T-helper 17 cell (primary cell): Measurements from ENCODE around the gene RBL1. TPM values are rescaled to one million over a fixed set of nuclear protein-coding genes. Genes with fewer than 3 reads are reported as not detected.
"Not testable (repeated sequence)": the region's sequence is repeated elsewhere in the genome, so short reads cannot be mapped to it uniquely, and the experiment has no call there.

Experiments used
- ATAC-seq: fragments of 150-1000 bp; cut with Tn5 transposase; 2 replicates; pipeline ENCODE4 v1.10.0; 2021; ENCODE audit warnings: mild to moderate bottlenecking, moderate library complexity
- DNase-seq, 3 donors: peaks; one replicate each; pipeline versions ENCODE4 v3.0.0 to v3.0.0-alpha.2; 2020 to 2021
- H3K9me3 ChIP-seq: one replicate; pipeline ENCODE4 v1.7.0; 2013; ENCODE audit warnings: low read length, mild to moderate bottlenecking; ENCODE audit not compliant: control insufficient read depth, poor library complexity, severe bottlenecking
- H3K27ac Mint-ChIP-seq: one replicate; pipeline ENCODE4 v1.8.0; 2022; ENCODE audit warnings: mild to moderate bottlenecking, moderate library complexity, mixed read lengths
- H3K27me3 Mint-ChIP-seq: one replicate; pipeline ENCODE4 v1.8.0; 2022; ENCODE audit warnings: mixed read lengths
- H3K36me3 Mint-ChIP-seq: one replicate; pipeline ENCODE4 v1.8.0; 2022; ENCODE audit warnings: low read depth, mixed read lengths
- H3K4me1 Mint-ChIP-seq: one replicate; pipeline ENCODE4 v1.8.0; 2022; ENCODE audit warnings: mild to moderate bottlenecking, mixed read lengths
- H3K4me3 Mint-ChIP-seq: one replicate; pipeline ENCODE4 v1.8.0; 2022; ENCODE audit warnings: mild to moderate bottlenecking, moderate library complexity, mixed read lengths
- total RNA-seq, 4 donors: library from RNA in 2 of 4; stranded (reverse) in 2 of 4; gene quantifications; one replicate each; pipeline ENCODE4 v1.2.3 and lab custom pipeline; 2022 to 2026

The RBL1 gene
- total RNA-seq, 2 donors from 2014 or later, result 27.1 to 27.3 TPM

DNA sequence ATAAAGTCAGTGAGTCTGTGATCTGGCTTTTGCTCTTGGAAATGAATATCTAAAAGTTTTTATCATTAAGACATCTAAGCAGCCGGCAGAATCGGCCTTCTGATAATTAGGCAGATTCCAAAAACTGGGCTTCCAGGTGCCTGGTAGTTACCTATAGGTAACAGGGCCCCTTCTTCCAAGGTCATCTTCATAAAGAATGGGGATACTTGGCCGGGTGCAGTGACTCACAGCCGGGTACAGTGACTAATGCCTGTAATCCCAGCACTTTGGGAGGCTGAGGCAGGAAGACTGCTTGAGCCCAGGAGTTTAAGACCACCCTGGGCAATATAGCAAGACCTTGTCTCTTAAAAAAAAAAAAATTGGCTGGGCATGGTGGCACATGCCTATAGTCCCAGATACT is 12.9 kb upstream of the RBL1 start:
- Mint-ChIP-seq H3K4me1 (no peaks in the 10 kb centered on the region), H3K27ac (no peak overlapping the region)
- no peak for ATAC-seq

DNA sequence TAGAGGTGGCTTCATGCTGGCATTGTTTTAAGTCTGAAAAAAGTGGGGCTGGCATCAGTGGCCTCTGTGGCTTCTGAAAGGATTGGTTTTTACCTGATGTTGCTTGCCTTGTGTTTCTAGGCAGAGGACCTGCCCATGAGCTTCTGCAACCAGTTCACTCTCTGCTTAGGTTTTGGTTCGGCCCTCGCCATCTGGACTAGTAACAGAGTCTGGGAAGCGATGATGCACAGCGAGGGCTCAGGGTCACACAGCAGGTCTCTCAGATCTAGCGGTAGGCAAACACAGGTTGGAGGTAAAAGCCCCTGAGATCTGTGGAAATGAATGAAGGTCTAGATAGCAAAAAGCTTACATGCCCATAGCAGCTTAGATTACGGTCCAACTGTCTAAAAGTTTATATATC is 6.8 kb upstream of the RBL1 start:
- Mint-ChIP-seq H3K27ac (no peak overlapping the region), H3K27me3 (no peaks in the 10 kb centered on the region)

More for the DNA sequence above, 12.9 kb upstream of the RBL1 start:
- H3K9me3 ChIP-seq, result no peaks in the 10 kb centered on the region
- Mint-ChIP-seq H3K4me3 (no peak overlapping the region), H3K36me3 (no peaks in the 10 kb centered on the region), H3K27me3 (no peaks in the 10 kb centered on the region)
- no peak for DNase-seq

GRCh38 chr20:37096415-37097041 is 731 bp upstream of the RBL1 start:
- H3K9me3 ChIP-seq, result no peaks in the 10 kb centered on the region
- H3K27me3 Mint-ChIP-seq, result no peaks in the 10 kb centered on the region
- DNase-seq, result no peak
- H3K27ac Mint-ChIP-seq, result peak overlapping the region; percentile 99
- H3K4me3 Mint-ChIP-seq, result peak overlapping the region; percentile 99
- ATAC-seq, result no peak
- peaks cover 24% of the 10 kb centered on the region for H3K4me1 Mint-ChIP-seq
- no peaks in the 10 kb centered on the region for H3K36me3 Mint-ChIP-seq

More for the DNA sequence above, 6.8 kb upstream of the RBL1 start:
- H3K4me1 Mint-ChIP-seq, result no peaks in the 10 kb centered on the region
- ATAC-seq, result no peak
- no peak overlapping the region for H3K4me3 Mint-ChIP-seq
- no peaks in the 10 kb centered on the region for H3K36me3 Mint-ChIP-seq
- DNase-seq, result no peak
- H3K9me3 ChIP-seq, result no peaks in the 10 kb centered on the region

DNA sequence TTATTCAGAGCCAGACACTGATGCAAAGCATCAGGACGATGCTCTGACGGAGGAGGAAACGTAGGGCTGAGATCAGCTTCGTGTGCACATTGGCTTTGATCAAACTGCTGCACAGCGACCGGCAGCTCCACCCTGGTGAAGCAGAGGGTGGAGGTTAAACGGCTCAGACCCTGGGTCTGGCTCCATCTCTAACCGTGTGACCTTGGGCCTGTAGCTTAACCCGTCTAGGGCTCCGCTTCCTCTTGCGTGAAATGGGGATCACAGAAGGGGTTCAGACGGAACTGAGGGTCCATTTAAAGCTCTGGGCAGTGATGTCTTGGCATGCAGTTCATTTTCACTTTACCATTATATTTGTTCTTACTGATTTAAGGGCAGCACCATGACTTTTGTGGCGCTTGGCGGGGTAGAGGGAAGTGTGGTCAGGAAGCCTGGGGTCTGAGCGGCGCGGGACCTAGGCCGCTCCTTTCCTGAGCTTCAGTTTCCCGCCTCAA is 644 bp downstream of the RBL1 start:
- Mint-ChIP-seq H3K4me1 (peaks cover 26% of the 10 kb centered on the region), H3K27me3 (no peaks in the 10 kb centered on the region), H3K27ac (peak overlapping the region; percentile 99), H3K4me3 (peak overlapping the region; percentile 99), H3K36me3 (no peaks in the 10 kb centered on the region)
- ATAC-seq (peak; percentile 71), DNase-seq (peak; percentile 24 to 41 (median 29))
- H3K9me3 ChIP-seq, result no peaks in the 10 kb centered on the region

DNA sequence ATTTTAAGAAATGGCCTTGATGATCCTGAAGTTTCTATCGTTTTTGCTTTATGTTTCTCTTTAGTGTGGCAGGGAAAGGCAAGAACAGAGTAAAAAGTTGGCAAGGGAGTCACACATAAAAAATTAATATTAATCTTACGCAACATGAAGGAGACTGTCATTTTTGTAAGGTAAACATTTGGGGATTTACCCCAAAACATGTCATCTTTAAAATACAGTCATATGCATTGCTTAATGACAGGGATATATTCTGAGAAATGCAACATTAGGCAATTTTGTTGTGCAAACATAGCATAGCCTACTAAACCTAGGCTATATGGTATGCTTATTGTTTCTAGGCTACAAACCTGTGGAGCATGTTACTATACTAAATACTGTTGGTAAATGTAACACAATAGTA is 5.4 kb downstream of the RBL1 start:
- Mint-ChIP-seq H3K27ac (peak overlapping the region; percentile 37), H3K4me3 (no peak overlapping the region), H3K27me3 (no peaks in the 10 kb centered on the region), H3K36me3 (no peaks in the 10 kb centered on the region), H3K4me1 (peaks cover 23% of the 10 kb centered on the region)
- no peak for ATAC-seq
- H3K9me3 ChIP-seq, result no peaks in the 10 kb centered on the region
- no peak for DNase-seq

DNA sequence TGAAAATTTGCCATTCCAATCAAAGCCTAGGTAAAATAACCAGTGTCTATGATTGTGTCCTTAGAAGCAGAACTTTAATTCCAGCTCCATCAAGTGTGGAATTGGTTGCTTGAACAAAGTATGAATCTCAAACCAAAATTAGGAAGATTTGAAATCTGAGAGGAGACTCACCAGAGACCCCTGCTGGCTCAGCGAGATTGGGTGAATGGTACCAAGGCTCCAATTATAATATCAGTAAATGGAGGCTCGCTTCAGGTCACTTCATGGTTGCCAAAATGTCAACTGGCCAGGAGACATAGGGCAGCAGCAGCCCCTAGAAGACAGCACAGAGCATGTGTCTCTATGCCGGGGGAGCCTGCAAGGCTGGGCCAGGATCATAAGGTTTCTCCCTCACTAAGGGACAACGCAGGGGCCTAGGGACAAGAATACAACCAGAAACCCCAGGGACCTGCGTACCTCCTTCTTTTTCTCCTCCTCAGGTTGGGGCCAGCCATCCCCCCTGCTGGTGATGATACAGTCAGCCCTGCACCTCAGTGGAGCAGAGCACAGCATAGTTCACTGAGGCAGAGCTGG is 14.0 kb downstream of the RBL1 start:
- Mint-ChIP-seq H3K4me1 (peaks cover 13% of the 10 kb centered on the region), H3K27ac (peak overlapping the region; percentile 63), H3K36me3 (no peaks in the 10 kb centered on the region), H3K27me3 (no peaks in the 10 kb centered on the region), H3K4me3 (no peak overlapping the region)
- no peaks in the 10 kb centered on the region for H3K9me3 ChIP-seq
- DNase-seq, result peak in 1 of 3 donors; percentile 21
- peak; percentile 61 for ATAC-seq

DNA sequence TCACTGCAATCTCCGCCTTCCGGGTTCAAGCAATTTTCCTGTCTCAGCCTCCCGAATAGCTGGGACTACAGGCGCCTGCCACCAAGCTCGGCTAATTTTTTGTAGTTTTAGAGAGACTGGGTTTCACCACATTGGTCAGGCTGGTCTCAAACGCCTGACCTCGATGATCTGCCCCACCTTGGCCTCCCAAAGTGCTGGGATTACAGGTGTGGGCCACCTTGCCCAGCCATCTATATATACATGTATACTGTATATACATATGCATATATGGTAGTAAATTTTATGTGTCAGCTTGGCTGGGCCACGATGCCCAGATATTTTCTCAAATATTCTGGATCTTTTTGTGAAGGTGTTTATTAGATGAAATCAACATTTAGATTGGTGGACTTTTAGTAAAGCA is 18.8 kb downstream of the RBL1 start:
- H3K27me3 Mint-ChIP-seq, result no peaks in the 10 kb centered on the region
- no peak for DNase-seq
- H3K4me1 Mint-ChIP-seq, result peaks cover 14% of the 10 kb centered on the region
- no peak overlapping the region for H3K27ac Mint-ChIP-seq
- ATAC-seq, result no peak
- no peak overlapping the region for H3K4me3 Mint-ChIP-seq
- H3K36me3 Mint-ChIP-seq, result no peaks in the 10 kb centered on the region
- no peaks in the 10 kb centered on the region for H3K9me3 ChIP-seq

DNA sequence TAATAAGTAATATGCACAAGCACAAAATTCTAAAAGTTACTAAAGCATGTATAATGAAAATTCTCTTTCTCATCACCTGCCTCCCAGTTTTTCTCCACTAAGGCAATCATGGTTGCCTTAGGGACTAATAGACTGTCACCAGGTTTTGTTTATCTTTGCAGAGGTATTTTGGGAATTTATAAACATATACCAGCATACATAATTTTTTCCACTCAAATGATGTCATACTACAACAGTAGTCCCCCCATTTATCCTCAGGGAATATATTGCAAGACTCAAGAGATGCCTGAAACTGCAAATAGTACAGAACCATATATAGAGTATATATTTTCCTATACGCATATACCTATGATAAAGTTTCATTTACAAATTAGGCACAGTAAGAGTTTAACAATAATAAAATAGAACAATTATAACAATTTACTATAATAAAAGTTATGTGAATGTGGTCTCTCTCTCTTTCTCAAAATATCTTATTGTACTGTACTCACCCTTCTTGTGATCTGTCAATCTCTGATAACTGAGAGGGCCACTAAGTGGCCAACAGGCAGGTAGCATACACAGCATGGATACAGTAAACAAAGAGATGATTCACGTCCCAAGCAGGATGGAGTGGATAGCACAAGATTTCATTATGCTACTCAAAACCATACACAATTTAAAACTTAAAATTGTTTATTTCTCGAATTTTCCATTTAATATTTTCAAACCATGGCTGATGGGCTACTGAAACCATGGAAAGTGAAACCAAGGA is 19.7 kb downstream of the RBL1 start:
- H3K4me3 Mint-ChIP-seq, result no peak overlapping the region
- ATAC-seq, result no peak
- H3K27ac Mint-ChIP-seq, result no peak overlapping the region
- DNase-seq, result no peak
- H3K27me3 Mint-ChIP-seq, result no peaks in the 10 kb centered on the region
- peaks cover 17% of the 10 kb centered on the region for H3K4me1 Mint-ChIP-seq
- H3K9me3 ChIP-seq, result no peaks in the 10 kb centered on the region
- no peaks in the 10 kb centered on the region for H3K36me3 Mint-ChIP-seq

DNA sequence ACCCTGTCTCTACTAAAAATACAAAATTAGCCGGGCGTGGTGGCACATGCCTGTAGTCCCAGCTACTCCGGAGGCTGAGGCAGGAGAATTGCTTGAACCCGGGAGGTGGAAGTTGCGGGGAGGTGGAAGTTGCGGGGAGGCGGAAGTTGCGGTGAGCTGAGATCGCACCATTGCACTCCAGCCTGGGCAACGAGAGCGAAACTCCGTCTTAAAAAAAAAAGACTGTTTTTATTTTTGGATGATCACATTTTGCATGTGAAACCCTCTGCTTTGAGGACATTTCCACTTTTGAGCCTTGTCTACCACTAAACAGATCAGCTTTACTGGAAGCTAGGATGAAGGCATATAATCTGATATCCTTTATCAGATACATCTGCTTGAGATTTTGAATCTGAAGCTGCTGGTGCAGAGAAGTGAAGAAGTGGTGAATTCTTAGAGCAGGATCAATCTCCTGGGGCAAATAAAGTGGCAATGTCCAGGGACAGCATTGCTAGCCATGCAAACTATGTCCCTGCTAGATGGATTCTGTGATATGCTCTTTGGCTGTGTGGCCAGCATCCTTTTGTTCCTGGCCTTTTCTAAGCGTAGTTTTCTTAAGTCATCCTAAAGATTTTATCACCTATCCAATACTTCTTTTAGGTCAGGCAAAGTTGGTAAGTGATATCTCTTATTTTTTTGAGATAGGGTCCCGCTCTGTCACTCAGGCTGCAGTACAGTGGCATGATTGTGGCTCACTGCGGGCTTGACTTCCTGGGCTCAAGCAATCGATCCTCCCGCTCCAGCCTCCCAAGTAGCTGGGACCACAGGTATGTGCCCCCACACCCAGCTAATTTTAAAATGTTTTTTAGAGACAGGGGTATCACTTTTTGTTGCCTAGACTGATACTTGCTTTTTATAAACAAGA is 23.3 kb downstream of the RBL1 start:
- Mint-ChIP-seq H3K27me3 (no peaks in the 10 kb centered on the region), H3K27ac (peak overlapping the region; percentile 59), H3K36me3 (no peaks in the 10 kb centered on the region), H3K4me1 (peaks cover 10% of the 10 kb centered on the region), H3K4me3 (peak overlapping the region; percentile 28)
- no peak for DNase-seq
- ATAC-seq, result no peak
- no peaks in the 10 kb centered on the region for H3K9me3 ChIP-seq

- DNase-seq (no peak), ATAC-seq (peak; percentile 68)
- H3K4me3 Mint-ChIP-seq, result peak overlapping the region; percentile 28
- H3K27me3 Mint-ChIP-seq, result no peaks in the 10 kb centered on the region
- H3K36me3 Mint-ChIP-seq, result no peaks in the 10 kb centered on the region
- H3K9me3 ChIP-seq, result no peaks in the 10 kb centered on the region
- peak overlapping the region; percentile 59 for H3K27ac Mint-ChIP-seq
- peaks cover 8% of the 10 kb centered on the region for H3K4me1 Mint-ChIP-seq
Measured at GRCh38 chr20:37071481-37071911, 24.3 kb downstream of the RBL1 start.

DNA sequence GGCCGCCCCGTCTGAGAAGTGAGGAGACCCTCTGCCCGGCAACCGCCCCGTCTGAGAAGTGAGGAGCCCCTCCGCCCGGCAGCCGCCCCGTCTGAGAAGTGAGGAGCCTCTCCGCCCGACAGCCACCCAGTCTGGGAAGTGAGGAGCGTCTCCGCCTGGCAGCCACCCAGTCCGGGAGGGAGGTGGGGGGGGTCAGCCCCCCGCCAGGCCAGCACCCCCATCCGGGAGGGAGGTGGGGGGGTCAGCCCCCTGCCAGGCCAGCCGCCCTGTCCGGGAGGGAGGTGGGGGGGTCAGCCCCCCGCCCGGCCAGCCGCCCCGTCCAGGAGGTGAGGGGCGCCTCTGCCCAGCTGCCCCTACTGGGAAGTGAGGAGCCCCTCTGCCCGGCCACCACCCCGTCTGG is 26.2 kb downstream of the RBL1 start:
- not testable (repeated sequence) for H3K36me3 Mint-ChIP-seq

DNA sequence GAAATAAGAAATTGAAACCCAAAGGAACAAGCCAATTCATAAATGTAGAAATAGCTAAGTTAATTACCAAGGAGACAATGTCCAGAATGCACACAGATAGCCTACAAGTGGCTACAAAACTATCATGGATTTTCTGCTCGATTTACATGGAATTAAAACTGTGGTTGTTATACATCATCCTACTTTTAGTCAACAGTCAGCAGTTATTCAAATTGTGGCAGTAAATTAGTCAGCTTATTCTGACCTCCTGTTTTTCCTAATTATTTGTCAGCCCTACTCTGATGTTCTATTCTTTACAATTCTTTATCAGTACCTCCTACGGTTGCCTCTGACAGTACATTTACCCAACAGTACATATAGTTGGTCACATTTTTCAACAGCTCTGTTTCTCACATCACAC is 29.6 kb downstream of the RBL1 start:
- no peak overlapping the region for H3K4me3 Mint-ChIP-seq
- ATAC-seq (no peak), DNase-seq (no peak)
- no peak overlapping the region for H3K27ac Mint-ChIP-seq
- H3K36me3 Mint-ChIP-seq, result peaks cover 4% of the 10 kb centered on the region
- H3K4me1 Mint-ChIP-seq, result peaks cover 3% of the 10 kb centered on the region
- H3K9me3 ChIP-seq, result no peaks in the 10 kb centered on the region
- no peaks in the 10 kb centered on the region for H3K27me3 Mint-ChIP-seq

More for the DNA sequence above, 26.2 kb downstream of the RBL1 start:
- DNase-seq, H3K4me1 Mint-ChIP-seq, H3K4me3 Mint-ChIP-seq, ATAC-seq, H3K9me3 ChIP-seq, H3K27me3 Mint-ChIP-seq, H3K27ac Mint-ChIP-seq: not testable (repeated sequence)

DNA sequence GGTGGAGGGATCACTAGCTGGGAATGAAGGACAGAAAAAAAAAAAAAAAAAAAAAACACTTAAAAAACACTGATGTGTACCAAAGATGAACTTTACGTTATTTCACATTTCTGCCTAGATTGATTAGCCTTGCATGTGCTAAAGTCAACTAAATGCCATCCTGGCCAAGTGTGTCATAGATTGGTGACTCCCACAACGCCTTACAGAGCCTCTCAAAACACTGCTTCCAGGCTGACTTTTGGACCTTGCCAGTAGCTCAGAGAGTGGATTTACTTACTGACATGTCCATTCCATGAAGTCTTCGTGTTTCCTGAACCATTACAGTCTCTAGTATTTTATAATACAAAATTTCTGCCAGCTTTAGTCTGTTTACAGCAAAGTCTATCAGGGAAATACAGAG is 40.5 kb downstream of the RBL1 start:
- peaks cover 10% of the 10 kb centered on the region for H3K36me3 Mint-ChIP-seq
- no peak overlapping the region for H3K4me3 Mint-ChIP-seq
- DNase-seq (no peak), ATAC-seq (no peak)
- no peaks in the 10 kb centered on the region for H3K27me3 Mint-ChIP-seq
- H3K27ac Mint-ChIP-seq, result no peak overlapping the region
- no peaks in the 10 kb centered on the region for H3K9me3 ChIP-seq
- peaks cover 4% of the 10 kb centered on the region for H3K4me1 Mint-ChIP-seq
